BE2C (cell line): ENCODE data around the gene NRP1.

Experiments
- DNase-seq: peaks from one replicate; pipeline ENCODE4 v3.0.0-alpha.2; 2020
- H3K27me3 ChIP-seq: fragments of 250-450 bp; sonication (Bioruptor Pico); 2 replicates; pipeline ENCODE4 v1.5.1; 2020; ENCODE audit warnings: mild to moderate bottlenecking
- H3K36me3 ChIP-seq: fragments of 250-450 bp; sonication (Bioruptor Pico); 2 replicates; pipeline ENCODE4 v1.5.1; 2020; ENCODE audit warnings: mild to moderate bottlenecking
- H3K4me1 ChIP-seq: fragments of 250-450 bp; sonication (Bioruptor Pico); 2 replicates; pipeline ENCODE4 v1.5.1; 2020
- H3K4me3 ChIP-seq: 2 replicates; pipeline ENCODE4 v1.5.1; 2011; ENCODE audit warnings: low read depth, low read length
- H3K9me3 ChIP-seq: fragments of 250-450 bp; sonication (Bioruptor Pico); 2 replicates; pipeline ENCODE4 v1.5.1; 2020
- TF ChIP-seq, protein P1 (sequence below): IDR thresholded peaks from 2 replicates; pipeline ENCODE4 v1.5.1; 2012; ENCODE audit warnings: mild to moderate bottlenecking, low read depth, low read length

NRP1 gene

DNA sequence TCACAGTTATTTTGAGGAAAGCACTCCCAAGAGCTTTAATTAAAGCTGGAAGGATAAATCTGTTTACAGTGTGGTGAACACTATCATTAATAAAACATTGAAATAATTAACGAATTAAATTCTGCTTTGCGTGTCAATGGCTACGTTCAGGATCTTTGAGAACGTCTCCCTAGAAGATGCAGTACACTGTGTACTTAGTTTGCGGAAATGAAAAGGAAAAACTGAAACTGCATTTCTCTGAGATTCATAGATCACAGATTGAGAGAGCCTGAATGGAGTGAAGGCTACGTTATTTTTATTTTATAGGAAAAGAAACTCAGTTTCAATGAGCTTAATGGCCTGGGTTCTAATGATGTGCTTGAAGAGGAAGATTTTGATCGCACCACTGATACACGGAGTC lies 85.3 kb downstream of the NRP1 start:
- Histone ChIP-seq H3K9me3 (no peaks in the 10 kb centered on the region), H3K4me1 (no peaks in the 10 kb centered on the region), H3K4me3 (no peak overlapping the region), H3K36me3 (peaks cover 69% of the 10 kb centered on the region), H3K27me3 (no peaks in the 10 kb centered on the region)
- TF ChIP-seq, protein P1, sequence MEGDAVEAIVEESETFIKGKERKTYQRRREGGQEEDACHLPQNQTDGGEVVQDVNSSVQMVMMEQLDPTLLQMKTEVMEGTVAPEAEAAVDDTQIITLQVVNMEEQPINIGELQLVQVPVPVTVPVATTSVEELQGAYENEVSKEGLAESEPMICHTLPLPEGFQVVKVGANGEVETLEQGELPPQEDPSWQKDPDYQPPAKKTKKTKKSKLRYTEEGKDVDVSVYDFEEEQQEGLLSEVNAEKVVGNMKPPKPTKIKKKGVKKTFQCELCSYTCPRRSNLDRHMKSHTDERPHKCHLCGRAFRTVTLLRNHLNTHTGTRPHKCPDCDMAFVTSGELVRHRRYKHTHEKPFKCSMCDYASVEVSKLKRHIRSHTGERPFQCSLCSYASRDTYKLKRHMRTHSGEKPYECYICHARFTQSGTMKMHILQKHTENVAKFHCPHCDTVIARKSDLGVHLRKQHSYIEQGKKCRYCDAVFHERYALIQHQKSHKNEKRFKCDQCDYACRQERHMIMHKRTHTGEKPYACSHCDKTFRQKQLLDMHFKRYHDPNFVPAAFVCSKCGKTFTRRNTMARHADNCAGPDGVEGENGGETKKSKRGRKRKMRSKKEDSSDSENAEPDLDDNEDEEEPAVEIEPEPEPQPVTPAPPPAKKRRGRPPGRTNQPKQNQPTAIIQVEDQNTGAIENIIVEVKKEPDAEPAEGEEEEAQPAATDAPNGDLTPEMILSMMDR, result no peak
- DNase-seq, result no peak

DNA sequence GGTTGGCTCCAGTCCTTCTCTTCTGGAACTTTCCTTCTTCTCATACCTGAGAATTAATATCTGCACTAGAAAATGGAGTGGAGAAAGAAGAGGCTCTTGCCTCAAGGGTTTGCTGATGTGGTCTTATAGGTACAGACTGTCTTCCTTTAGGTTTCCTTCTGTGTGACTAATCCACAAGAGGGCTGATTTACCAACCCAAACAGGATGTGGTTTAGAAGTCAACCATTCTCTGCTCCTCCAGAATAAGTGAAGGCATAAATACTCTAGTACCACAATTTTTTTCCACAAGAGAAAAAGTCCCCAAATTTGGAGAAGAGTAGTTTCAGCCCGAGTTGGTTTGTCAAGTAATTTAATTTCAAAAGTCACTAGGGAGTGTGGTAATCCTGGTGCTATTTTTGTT lies 85.8 kb downstream of the NRP1 start:
- TF ChIP-seq, protein P1, result no peak
- H3K27me3 ChIP-seq, result no peaks in the 10 kb centered on the region
- no peaks in the 10 kb centered on the region for H3K4me1 ChIP-seq
- H3K9me3 ChIP-seq, result no peaks in the 10 kb centered on the region
- no peak overlapping the region for H3K4me3 ChIP-seq
- peaks cover 66% of the 10 kb centered on the region for H3K36me3 ChIP-seq
- no peak for DNase-seq

DNA sequence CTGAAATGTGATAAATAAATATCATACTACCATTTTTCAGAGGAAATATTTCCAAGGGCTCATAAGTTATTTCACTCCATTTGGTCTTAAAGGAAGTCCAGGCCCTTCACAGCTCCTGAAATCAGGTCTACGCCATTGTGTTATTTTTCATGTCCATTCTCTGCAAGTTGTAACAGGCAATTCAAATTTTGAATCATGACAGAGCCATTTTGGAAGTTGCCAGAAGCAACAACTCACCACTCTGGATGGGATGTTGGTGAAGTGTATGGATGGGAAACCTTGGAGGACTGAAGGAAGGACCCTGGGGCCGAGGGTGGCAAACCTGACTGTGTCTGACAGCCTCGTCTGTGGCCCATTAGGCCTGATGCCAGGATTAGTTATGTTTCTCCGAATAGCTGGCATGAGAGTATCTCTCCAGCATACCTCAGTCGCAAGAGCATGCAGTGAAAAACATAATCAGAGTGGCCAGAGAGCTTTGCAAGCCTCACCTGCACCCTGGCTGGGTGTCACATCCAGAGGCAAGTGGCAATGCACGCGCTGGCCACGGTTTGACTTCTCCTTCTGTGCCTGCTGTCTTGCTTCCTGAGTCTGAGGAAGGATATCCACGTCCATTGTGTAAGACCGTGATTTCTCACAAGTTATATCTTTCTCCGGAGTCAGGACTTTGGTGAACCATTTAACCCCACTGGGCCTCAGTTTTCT lies 87.1 kb downstream of the NRP1 start:
- no peak for DNase-seq
- Histone ChIP-seq H3K4me1 (no peaks in the 10 kb centered on the region), H3K36me3 (peaks cover 55% of the 10 kb centered on the region), H3K9me3 (no peaks in the 10 kb centered on the region), H3K27me3 (no peaks in the 10 kb centered on the region), H3K4me3 (no peak overlapping the region)
- TF ChIP-seq, protein P1, result no peak

DNA sequence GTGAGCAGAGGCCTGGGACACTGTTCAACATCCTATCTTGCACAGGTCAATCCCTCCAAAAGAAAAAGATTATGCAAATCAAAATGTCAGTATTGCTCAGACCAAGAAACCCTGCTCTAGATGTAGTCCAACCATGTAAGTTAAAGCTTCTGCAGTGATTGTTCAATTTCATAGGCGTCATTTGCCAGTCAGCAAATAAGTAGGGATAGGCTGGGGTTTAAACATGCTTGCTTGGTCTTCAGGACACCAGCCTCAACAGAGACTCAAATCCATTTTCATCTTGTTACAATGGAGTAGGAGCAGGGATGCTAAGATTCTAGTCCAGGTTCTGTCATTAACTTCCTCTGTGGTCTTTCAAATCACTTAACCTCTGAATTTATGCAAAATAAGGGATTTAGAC lies 89.1 kb downstream of the NRP1 start:
- H3K9me3 ChIP-seq, result no peaks in the 10 kb centered on the region
- H3K27me3 ChIP-seq, result no peaks in the 10 kb centered on the region
- H3K4me3 ChIP-seq, result no peak overlapping the region
- TF ChIP-seq, protein P1, result no peak
- H3K36me3 ChIP-seq, result peaks cover 44% of the 10 kb centered on the region
- H3K4me1 ChIP-seq, result no peaks in the 10 kb centered on the region
- DNase-seq, result no peak

DNA sequence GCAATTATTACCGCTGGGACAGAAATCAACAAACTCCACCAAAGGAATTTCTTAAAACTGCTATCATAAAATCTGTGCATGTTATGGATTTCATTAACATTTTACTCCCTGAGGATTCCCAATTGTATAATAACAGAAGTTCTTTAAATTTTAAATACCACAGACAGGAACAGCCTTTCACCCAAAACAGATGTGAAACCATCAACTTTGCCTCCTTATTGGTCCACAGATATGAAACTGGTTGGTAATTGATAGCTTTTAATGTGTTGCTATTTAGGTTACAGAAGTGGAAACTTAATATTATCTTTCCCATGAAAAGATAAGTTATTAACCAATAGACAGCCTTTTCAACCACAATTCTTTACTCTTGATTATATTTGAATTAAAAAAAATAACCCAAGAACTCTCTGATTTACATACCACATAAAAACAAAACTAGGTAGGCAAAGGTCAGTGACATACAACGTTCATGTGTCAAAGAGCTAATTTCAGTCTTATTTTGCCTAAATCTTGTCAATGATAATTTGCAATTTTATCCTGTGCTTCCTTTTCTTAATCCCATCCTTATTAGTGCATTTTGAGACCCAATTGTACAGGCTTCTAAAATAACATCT lies 90.0 kb downstream of the NRP1 start:
- no peak for DNase-seq
- no peaks in the 10 kb centered on the region for H3K9me3 ChIP-seq
- no peaks in the 10 kb centered on the region for H3K27me3 ChIP-seq
- peaks cover 42% of the 10 kb centered on the region for H3K36me3 ChIP-seq
- no peaks in the 10 kb centered on the region for H3K4me1 ChIP-seq
- H3K4me3 ChIP-seq, result no peak overlapping the region
- TF ChIP-seq, protein P1, result no peak

DNA sequence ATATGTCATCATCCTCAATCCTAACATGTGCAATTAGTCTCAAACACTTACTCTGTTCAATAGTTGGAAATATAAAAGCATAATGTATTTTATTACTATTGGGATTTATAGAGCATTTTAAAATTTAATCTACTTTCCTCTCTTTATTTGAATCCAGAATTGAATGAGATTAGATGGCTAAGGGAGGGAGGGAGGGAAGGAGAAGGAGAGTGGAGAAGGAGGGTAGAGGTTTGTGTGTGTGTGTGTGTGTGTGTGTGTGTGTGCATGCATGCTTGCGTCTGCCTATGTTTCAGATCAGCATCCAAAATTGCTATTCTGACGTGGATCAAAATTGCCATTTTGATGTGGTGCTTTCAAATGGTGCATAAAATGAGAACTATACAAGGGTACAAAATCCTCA lies 90.8 kb downstream of the NRP1 start:
- DNase-seq, result no peak
- peaks cover 41% of the 10 kb centered on the region for H3K36me3 ChIP-seq
- no peaks in the 10 kb centered on the region for H3K4me1 ChIP-seq
- TF ChIP-seq, protein P1, result no peak
- H3K9me3 ChIP-seq, result no peaks in the 10 kb centered on the region
- no peak overlapping the region for H3K4me3 ChIP-seq
- no peaks in the 10 kb centered on the region for H3K27me3 ChIP-seq
